Neuronal stem cell (in vitro differentiated cells): Measurements from ENCODE around the gene NARS2.

Experiments used
- DNase-seq: peaks from one replicate; pipeline ENCODE4 v3.0.0-alpha.2; 2013; ENCODE audit warnings: low spot score
- H2AFZ ChIP-seq: one replicate; pipeline ENCODE4 v1.6.1; 2013; ENCODE audit warnings: mild to moderate bottlenecking, low read length, inconsistent platforms
- H2AK5ac ChIP-seq: 2 replicates; pipeline ENCODE4 v1.6.1; 2013; ENCODE audit warnings: low read depth, mild to moderate bottlenecking, inconsistent platforms, low read length, moderate library complexity, mixed read lengths
- H2BK120ac ChIP-seq: 2 replicates; pipeline ENCODE4 v1.6.1; 2013; ENCODE audit warnings: low read depth, mild to moderate bottlenecking, inconsistent platforms, low read length, moderate library complexity, mixed read lengths
- H2BK12ac ChIP-seq: one replicate; pipeline ENCODE4 v1.6.1; 2013; ENCODE audit warnings: low read length, inconsistent platforms
- H2BK15ac ChIP-seq: 2 replicates; pipeline ENCODE4 v1.6.1; 2013; ENCODE audit warnings: mild to moderate bottlenecking, low read length, inconsistent platforms, mixed read lengths
- H2BK5ac ChIP-seq: one replicate; pipeline ENCODE4 v1.6.1; 2013; ENCODE audit warnings: inconsistent platforms, mild to moderate bottlenecking, low read length, moderate library complexity
- H3K14ac ChIP-seq: one replicate; pipeline ENCODE4 v1.6.1; 2013; ENCODE audit warnings: low read length, inconsistent platforms
- H3K18ac ChIP-seq: 2 replicates; pipeline ENCODE4 v1.6.1; 2013; ENCODE audit warnings: low read length, inconsistent platforms
- H3K23ac ChIP-seq: 2 replicates; pipeline ENCODE4 v1.6.1; 2013; ENCODE audit warnings: low read depth, mild to moderate bottlenecking, mixed read lengths, low read length, inconsistent platforms; ENCODE audit not compliant: poor library complexity
- H3K27ac ChIP-seq: replicated peaks from 3 replicates; pipeline ENCODE4 v1.5.1; 2013; ENCODE audit warnings: low read length, inconsistent platforms
- H3K27me3 ChIP-seq, 3 experiments: 2 replicates each; pipeline ENCODE4 v1.6.1; 2013; ENCODE audit warnings: low read length in 3 of 3, mild to moderate bottlenecking in 2 of 3, inconsistent platforms in 1 of 3, low read depth in 1 of 3, mixed read lengths in 1 of 3, moderate library complexity in 1 of 3; ENCODE audit not compliant: control insufficient read depth in 3 of 3, insufficient read depth in 3 of 3
- H3K36me3 ChIP-seq, 2 donors: replicated peaks in 1 of 2; 2 replicates each; pipeline ENCODE4 v1.6.1; 2013; ENCODE audit warnings: low read length in 2 of 2; ENCODE audit not compliant: control insufficient read depth in 2 of 2, insufficient read depth in 2 of 2
- H3K4ac ChIP-seq: 2 replicates; pipeline ENCODE4 v1.6.1; 2013; ENCODE audit warnings: inconsistent platforms, mild to moderate bottlenecking, low read length, moderate library complexity
- H3K4me1 ChIP-seq, 2 donors: 1 replicate in 1 of 2; 2 replicates in 1 of 2; pipeline ENCODE4 v1.6.1; 2013; ENCODE audit warnings: low read length in 2 of 2, low read depth in 1 of 2; ENCODE audit not compliant: control insufficient read depth in 2 of 2, insufficient read depth in 1 of 2
- H3K4me2 ChIP-seq: one replicate; pipeline ENCODE4 v1.6.1; 2013; ENCODE audit warnings: mild to moderate bottlenecking, low read length, inconsistent platforms; ENCODE audit not compliant: insufficient read depth, poor library complexity, severe bottlenecking
- H3K4me3 ChIP-seq, 2 donors: 2 replicates each; pipeline ENCODE4 v1.5.1; 2013; ENCODE audit warnings: low read length in 2 of 2, mild to moderate bottlenecking in 2 of 2, inconsistent platforms in 1 of 2, moderate library complexity in 1 of 2
- H3K79me1 ChIP-seq: one replicate; pipeline ENCODE4 v1.6.1; 2013; ENCODE audit warnings: low read depth, mild to moderate bottlenecking, inconsistent platforms, low read length, moderate library complexity
- H3K9ac ChIP-seq: one replicate; pipeline ENCODE4 v1.6.1; 2013; ENCODE audit warnings: mild to moderate bottlenecking, low read depth, low read length, inconsistent platforms; ENCODE audit not compliant: poor library complexity
- H3K9me3 ChIP-seq, 2 donors: replicated peaks in 1 of 2; 2 replicates each; pipeline versions ENCODE3 to v1.6.1; 2013; ENCODE audit warnings: low read length in 2 of 2, mild to moderate bottlenecking in 2 of 2, inconsistent platforms in 1 of 2, low read depth in 1 of 2, mixed read lengths in 1 of 2, moderate library complexity in 1 of 2; ENCODE audit not compliant: control insufficient read depth in 2 of 2, insufficient read depth in 1 of 2
- H4K8ac ChIP-seq: one replicate; pipeline ENCODE4 v1.6.1; 2013; ENCODE audit warnings: low read depth, mild to moderate bottlenecking, inconsistent platforms, low read length, moderate library complexity
- H4K91ac ChIP-seq: one replicate; pipeline ENCODE4 v1.6.1; 2013; ENCODE audit warnings: low read length, low read depth, mild to moderate bottlenecking, inconsistent platforms; ENCODE audit not compliant: poor library complexity
- WGBS, 2 donors: extraction: QIAGEN DNeasy Blood & Tissue Kit; methylation state at CpG; one replicate each; pipeline ENCODE4 v1.1.7; 2013; ENCODE audit warnings: missing lambda C conversion rate in 2 of 2, mixed read lengths in 1 of 2; ENCODE audit not compliant: insufficient read length in 2 of 2, insufficient replicate concordance in 1 of 2; ENCODE audit errors: extremely low coverage in 2 of 2; 5-methylcytosine and 5-hydroxymethylcytosine counted together

NARS2 gene

DNA sequence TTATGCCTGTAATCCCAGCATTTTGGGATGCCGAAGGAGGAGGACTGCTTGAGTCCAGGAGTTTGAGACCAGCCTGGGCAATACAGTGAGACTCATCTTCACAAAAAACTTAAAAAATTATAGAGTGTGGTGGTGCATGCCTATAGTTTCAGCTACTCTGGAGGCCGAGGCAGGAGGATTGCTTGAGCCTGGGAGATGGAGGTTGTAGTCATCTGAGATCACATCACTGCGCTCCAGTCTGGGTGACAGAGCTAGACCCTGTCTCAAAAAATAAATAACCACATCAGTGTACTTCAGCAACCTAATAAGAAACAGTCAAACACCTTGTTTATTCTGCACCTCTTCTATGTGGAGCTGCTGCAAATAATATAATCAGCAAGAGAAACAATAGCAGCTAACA lies 1.4 kb downstream of the NARS2 start:
- Histone ChIP-seq H3K36me3 (peaks cover 5 to 48% of the 10 kb centered on the region in 2 donors), H3K9me3 (no peaks in the 10 kb centered on the region), H3K18ac (no peak overlapping the region), H2BK5ac (no peak overlapping the region), H2AFZ (no peak overlapping the region), H2BK120ac (no peak overlapping the region), H2BK15ac (no peak overlapping the region), H3K23ac (no peak overlapping the region), H2AK5ac (no peak overlapping the region), H4K91ac (no peak overlapping the region), H3K4me2 (peak overlapping the region; percentile 84), H3K27me3 (peaks cover 0 to 4% (median 0%) of the 10 kb centered on the region in 3 experiments), H3K4me3 (peak overlapping the region in 1 of 2 donors; percentile 73), H4K8ac (no peak overlapping the region), H3K27ac (no peak overlapping the region), H3K9ac (no peak overlapping the region), H3K4ac (no peak overlapping the region), H3K14ac (no peak overlapping the region), H3K79me1 (no peaks in the 10 kb centered on the region), H3K4me1 (no peaks in the 10 kb centered on the region), H2BK12ac (no peak overlapping the region)
- no peak for DNase-seq
- WGBS, 2 donors, result no CpG with 5 or more reads among the region's 3 CpGs

DNA sequence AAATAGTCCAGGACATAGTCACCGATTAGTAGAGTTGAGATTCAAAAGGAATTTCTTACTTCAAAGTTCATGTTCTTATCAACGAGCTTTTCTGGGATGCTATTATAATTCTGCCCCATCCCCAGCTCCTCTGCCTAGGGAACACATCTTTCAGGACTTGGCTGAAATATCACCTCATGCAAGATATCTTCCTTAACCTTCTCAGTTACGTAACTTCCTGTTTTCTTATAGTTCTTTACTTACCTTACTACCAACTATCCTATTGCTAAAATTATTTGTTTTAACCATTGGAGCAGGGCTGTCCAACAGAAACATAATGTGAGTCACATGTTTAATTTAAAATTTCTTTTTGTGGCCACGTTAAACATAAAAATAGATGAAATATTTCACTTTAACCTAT lies 2.3 kb downstream of the NARS2 start:
- Histone ChIP-seq H3K23ac (no peak overlapping the region), H3K9me3 (no peaks in the 10 kb centered on the region), H2BK120ac (no peak overlapping the region), H3K79me1 (no peaks in the 10 kb centered on the region), H3K14ac (no peak overlapping the region), H3K9ac (no peak overlapping the region), H3K4me1 (no peaks in the 10 kb centered on the region), H3K4ac (no peak overlapping the region), H4K91ac (no peak overlapping the region), H2AK5ac (no peak overlapping the region), H3K18ac (no peak overlapping the region), H4K8ac (no peak overlapping the region), H3K36me3 (peaks cover 7 to 56% of the 10 kb centered on the region in 2 donors), H2BK15ac (no peak overlapping the region), H2BK5ac (no peak overlapping the region), H3K4me2 (no peak overlapping the region), H3K4me3 (no peak overlapping the region), H3K27ac (no peak overlapping the region), H2AFZ (no peak overlapping the region), H2BK12ac (no peak overlapping the region), H3K27me3 (peaks cover 0 to 3% (median 0%) of the 10 kb centered on the region in 3 experiments)
- WGBS, 2 donors, result no CpG with 5 or more reads among the region's 4 CpGs
- no peak for DNase-seq

- H3K4me1 ChIP-seq, result no peaks in the 10 kb centered on the region
- H3K14ac ChIP-seq, result no peak overlapping the region
- H2BK5ac ChIP-seq, result no peak overlapping the region
- H2BK120ac ChIP-seq, result no peak overlapping the region
- no peak overlapping the region for H3K18ac ChIP-seq
- no CpG with 5 or more reads among the region's 6 CpGs for WGBS, 2 donors
- no peak overlapping the region for H2AFZ ChIP-seq
- no peak overlapping the region for H4K91ac ChIP-seq
- H3K36me3 ChIP-seq, result peaks cover 14 to 80% of the 10 kb centered on the region in 2 donors
- no peak overlapping the region for H2BK12ac ChIP-seq
- H2BK15ac ChIP-seq, result no peak overlapping the region
- H3K4ac ChIP-seq, result no peak overlapping the region
- H3K27me3 ChIP-seq, result no peaks in the 10 kb centered on the region
- no peak overlapping the region for H3K27ac ChIP-seq
- H3K9ac ChIP-seq, result no peak overlapping the region
- H3K23ac ChIP-seq, result no peak overlapping the region
- no peaks in the 10 kb centered on the region for H3K79me1 ChIP-seq
- H4K8ac ChIP-seq, result no peak overlapping the region
- no peak overlapping the region for H3K4me3 ChIP-seq
- DNase-seq, result no peak
- no peak overlapping the region for H2AK5ac ChIP-seq
- no peaks in the 10 kb centered on the region for H3K9me3 ChIP-seq
- H3K4me2 ChIP-seq, result no peak overlapping the region
These were observed 4.6 kb downstream of the NARS2 start for GRCh38 chr11:78570031-78570430.

GRCh38 chr11:78567209-78567608 lies 7.5 kb downstream of the NARS2 start:
- Histone ChIP-seq H3K27ac (no peak overlapping the region), H3K4me3 (no peak overlapping the region), H2BK5ac (no peak overlapping the region), H3K9ac (no peak overlapping the region), H3K4ac (no peak overlapping the region), H3K36me3 (peaks cover 15 to 78% of the 10 kb centered on the region in 2 donors), H3K4me2 (no peak overlapping the region), H2AFZ (no peak overlapping the region), H3K9me3 (no peaks in the 10 kb centered on the region), H4K8ac (no peak overlapping the region), H3K18ac (no peak overlapping the region), H3K4me1 (peaks cover 1 to 2% of the 10 kb centered on the region in 2 donors), H2BK15ac (no peak overlapping the region), H2BK12ac (no peak overlapping the region), H3K14ac (no peak overlapping the region), H4K91ac (no peak overlapping the region), H3K79me1 (no peaks in the 10 kb centered on the region), H2AK5ac (no peak overlapping the region), H3K27me3 (no peaks in the 10 kb centered on the region), H2BK120ac (no peak overlapping the region), H3K23ac (no peak overlapping the region)
- DNase-seq, result no peak
- no CpG with 5 or more reads among the region's 8 CpGs for WGBS, 2 donors
